Tongue (tissue), 2 donors: ENCODE results near the gene MATN1. TPM values are rescaled to one million over a fixed set of nuclear protein-coding genes. Genes with fewer than 3 reads are reported as not detected.
A peak's percentile ranks its signal among the peaks of the same experiment; 100 is the strongest.

Experiments used
- DNase-seq: peaks from one replicate; pipeline ENCODE4 v3.0.0-alpha.2; 2015
- total RNA-seq: library from RNA; depleted of rRNA; stranded (reverse); fragments of >200 nt; gene quantifications from one replicate; pipeline ENCODE4 v1.2.3, GENCODE V29; 2014

The MATN1 gene
- total RNA-seq, 1 donor from 2014 or later = not detected

- peak; percentile 99 for DNase-seq
Observed at GRCh38 chr1:30718091-30718635, 5.2 kb downstream of the MATN1 start.

GRCh38 chr1:30716646-30717045 lies 6.7 kb downstream of the MATN1 start:
- no peak for DNase-seq

GRCh38 chr1:30715886-30716285 lies 7.5 kb downstream of the MATN1 start:
- no peak for DNase-seq

GRCh38 chr1:30715216-30715615 lies 8.2 kb downstream of the MATN1 start:
- no peak for DNase-seq

GRCh38 chr1:30714536-30715090 lies 8.8 kb downstream of the MATN1 start:
- no peak for DNase-seq

GRCh38 chr1:30714025-30714424 lies 9.4 kb downstream of the MATN1 start:
- DNase-seq = no peak

GRCh38 chr1:30713311-30713710 lies 10.1 kb downstream of the MATN1 start:
- DNase-seq = peak; percentile 84

- no peak for DNase-seq
Observed at GRCh38 chr1:30712583-30712982, 10.8 kb downstream of the MATN1 start.

- no peak for DNase-seq
Observed at GRCh38 chr1:30710407-30710806, 13.0 kb downstream of the MATN1 start.

- no peak for DNase-seq
Observed at GRCh38 chr1:30708361-30708728, 15.0 kb downstream of the MATN1 start.

- peak; percentile 93 for DNase-seq
Observed at GRCh38 chr1:30707412-30708360, 15.7 kb downstream of the MATN1 start.

- no peak for DNase-seq
Observed at GRCh38 chr1:30706528-30706927, 16.9 kb downstream of the MATN1 start.

GRCh38 chr1:30705698-30706097 lies 17.7 kb downstream of the MATN1 start:
- no peak for DNase-seq

- no peak for DNase-seq
Observed at GRCh38 chr1:30704765-30705509, 18.4 kb downstream of the MATN1 start.

GRCh38 chr1:30704271-30704670 lies 19.1 kb downstream of the MATN1 start:
- no peak for DNase-seq

GRCh38 chr1:30702823-30703222 lies 20.6 kb downstream of the MATN1 start:
- DNase-seq = no peak

- DNase-seq = no peak
Observed at GRCh38 chr1:30701258-30701633, 22.1 kb downstream of the MATN1 start.

- DNase-seq = no peak
Observed at GRCh38 chr1:30700528-30701257, 22.7 kb downstream of the MATN1 start.

GRCh38 chr1:30699762-30700161 lies 23.6 kb downstream of the MATN1 start:
- DNase-seq = no peak

- DNase-seq = peak; percentile 72
Observed at GRCh38 chr1:30698401-30698981, 24.9 kb downstream of the MATN1 start.

GRCh38 chr1:30697571-30698376 lies 25.6 kb downstream of the MATN1 start:
- DNase-seq = no peak
